SKM-1 (cell line): ENCODE results near the gene FAM174B.

Experiments used
- DNase-seq: peaks from one replicate; lab custom pipeline; 2025; ENCODE audit not compliant: unreplicated experiment; lab: John Stamatoyannopoulos, UW

Gene FAM174B

DNA sequence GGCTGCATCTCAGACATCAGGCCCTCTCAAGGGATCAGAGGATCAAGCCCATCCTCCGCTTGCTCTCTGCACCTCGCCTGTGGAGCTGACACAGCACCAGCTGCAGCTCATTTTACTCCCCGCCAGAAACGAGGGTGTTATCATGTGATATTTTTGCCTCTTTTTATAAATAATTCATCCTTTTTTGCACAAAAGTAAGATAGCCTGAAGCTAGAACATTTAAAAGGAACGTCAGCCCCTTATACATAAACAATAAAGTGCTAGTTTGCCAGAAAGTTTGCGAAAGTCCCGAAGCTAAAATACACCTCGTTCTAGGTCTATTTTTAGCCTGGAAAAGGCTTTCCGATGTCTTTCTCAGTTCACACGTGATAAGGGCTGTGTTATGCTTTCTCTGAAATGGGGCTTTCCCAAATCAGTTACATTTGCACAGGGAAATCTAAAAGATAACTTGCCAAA lies 9.6 kb upstream of the FAM174B start:
- no peak for DNase-seq

DNA sequence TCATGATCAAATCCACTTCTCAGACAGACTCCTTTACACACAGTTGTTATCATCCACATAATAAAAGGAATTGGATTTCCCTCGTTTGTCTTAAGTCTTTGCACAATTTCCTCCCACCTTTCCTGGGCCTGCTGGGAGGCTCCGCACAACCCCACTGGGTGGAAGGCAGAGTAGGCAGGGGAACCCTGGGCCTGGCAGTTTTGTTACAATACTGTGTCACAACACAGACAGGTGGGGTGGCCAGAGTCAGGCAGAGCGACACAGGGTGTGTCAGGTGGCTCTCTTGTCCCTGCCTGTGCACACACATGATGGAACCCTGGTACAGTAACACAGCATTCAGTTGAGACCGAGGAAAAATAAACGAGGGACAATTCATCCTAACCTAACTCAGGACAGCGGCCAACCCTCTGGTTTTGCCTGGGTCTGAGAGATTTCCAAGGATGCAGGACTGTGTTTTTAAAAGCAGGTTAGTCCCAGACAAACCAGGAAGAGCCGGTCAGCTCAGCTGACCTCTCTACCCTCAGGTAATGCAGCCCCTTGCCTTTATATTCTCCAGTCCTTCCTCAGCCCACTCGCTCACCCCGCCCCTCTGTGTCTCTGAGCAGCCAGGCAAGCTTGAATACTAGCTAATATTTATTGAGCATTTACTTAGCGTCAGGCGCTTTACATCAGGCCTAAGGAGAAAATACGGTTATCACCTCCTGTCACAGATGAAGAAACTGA lies 8.8 kb upstream of the FAM174B start:
- no peak for DNase-seq

DNA sequence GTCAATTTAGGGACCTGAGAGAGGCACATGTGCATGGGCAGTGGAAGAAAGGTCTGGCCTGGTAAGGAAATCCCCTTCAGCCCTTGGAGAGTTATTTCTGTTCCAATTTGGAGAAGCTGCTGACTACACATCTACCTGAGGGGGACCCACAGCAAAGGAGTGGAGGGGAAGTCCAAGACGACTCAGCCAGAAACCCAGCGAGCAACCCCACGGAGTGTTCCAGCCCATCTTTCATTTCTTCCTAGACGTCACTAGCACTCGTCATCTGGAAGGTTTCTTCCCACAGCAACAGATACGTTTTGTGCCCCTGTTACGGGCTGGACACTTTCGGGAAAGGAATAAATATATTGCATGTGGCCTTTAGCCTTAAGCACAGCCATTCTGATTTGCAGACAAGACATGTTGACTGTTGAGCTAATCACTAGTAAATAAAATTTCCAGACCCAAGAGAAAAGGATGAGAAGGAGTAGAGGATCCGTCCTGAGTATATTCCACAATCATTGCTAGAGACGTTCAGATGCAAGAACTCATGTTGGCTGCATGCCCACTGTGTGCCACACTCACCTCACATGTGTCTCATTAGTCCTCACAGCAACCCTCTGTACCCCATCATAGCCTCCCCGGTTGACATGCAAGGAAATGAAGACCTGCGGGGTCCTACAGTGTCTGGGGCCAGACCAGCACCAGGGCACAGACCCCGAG lies 7.8 kb upstream of the FAM174B start:
- no peak for DNase-seq

DNA sequence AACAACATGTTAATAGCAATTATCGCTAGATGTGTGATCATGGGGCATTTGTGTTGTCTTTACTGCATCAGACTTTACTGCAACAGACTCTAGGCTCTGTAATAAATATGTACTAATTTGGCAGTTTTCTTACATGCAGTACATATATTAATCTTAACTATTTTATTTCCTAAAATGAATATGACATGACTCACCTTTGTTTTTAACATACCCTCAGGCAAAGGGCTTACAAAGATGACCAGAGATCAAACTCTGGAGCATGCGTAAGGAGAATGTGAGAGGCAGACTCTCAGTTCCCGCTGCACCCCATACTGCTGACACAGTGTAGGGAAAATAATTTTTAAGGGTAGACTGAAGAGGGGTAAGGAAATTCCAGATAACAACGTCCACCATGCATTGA lies 7.2 kb upstream of the FAM174B start:
- no peak for DNase-seq

DNA sequence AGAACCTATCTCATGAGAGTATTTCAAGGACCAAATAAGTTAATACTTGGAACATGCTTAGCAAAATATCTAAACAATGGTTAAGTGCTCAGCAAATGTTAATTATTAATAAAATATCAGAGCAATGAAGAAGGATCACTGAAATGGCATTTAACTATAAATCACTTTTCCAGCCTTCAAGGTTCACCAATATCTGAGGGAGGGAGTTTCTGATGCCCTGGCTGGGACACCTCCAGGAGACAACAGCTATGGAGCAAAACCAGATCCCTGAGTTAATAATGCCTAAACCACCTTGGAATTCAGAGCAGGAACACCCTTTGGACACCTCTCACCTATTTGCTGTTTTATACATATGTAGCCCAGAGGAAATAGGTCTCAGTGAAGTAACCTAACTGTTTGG lies 6.4 kb upstream of the FAM174B start:
- DNase-seq = no peak

DNA sequence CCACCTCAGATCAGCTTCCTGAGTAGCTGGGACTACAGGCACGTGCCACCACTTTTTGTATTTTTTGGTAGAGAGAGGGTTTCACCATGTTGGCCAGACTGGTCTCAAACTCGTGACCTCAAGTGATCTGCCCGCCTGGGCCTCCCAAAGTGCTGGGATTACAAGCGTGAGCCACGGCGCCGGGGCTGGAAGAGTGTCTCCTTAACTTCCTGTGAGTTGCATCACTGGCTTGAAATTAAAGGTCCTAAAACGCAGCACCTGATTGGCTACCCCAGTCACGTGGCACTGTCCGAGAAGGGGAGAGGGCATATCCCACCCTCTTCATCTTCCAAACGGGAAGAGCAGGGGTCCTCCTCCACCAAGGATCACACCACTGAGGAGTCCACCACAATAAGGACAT lies 5.5 kb upstream of the FAM174B start:
- no peak for DNase-seq

DNA sequence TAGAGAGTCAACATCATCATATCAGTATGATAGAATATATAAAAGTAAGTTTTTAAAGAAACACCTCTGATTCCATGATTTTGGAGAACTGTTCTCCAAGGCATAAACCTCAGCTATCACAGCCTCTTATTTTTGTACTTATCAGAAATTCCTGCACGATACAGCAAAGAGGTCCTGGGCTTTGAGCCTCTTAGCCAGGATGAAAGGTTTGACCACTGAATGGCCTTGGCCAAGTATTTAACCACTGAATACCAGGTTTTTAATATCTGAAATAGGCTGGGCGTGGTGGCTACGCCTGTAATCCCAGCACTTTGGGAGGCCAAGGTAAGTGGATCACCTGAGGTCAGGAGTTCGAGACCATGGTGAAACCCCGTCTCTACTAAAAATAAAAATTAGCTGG lies 1.9 kb upstream of the FAM174B start:
- no peak for DNase-seq

DNA sequence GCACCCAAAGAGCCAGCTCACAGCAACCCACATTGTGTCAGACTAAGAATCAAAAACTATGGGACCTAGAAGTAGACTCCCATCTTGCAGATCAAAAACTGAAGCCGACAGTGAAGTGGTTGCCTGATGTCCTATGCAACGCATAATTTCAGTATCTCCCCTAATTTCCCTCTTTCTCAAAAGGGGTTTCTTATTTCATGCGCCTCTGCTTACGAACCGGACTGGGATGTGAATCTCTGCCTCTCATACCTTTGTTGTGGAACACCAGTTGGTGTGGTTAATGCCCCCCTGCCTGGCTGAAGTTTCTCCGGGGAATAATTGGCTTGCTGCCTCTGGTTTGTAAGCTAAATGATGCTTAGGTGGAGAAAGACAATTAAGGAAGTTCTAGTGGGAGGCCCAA lies 514 bp upstream of the FAM174B start:
- no peak for DNase-seq

DNA sequence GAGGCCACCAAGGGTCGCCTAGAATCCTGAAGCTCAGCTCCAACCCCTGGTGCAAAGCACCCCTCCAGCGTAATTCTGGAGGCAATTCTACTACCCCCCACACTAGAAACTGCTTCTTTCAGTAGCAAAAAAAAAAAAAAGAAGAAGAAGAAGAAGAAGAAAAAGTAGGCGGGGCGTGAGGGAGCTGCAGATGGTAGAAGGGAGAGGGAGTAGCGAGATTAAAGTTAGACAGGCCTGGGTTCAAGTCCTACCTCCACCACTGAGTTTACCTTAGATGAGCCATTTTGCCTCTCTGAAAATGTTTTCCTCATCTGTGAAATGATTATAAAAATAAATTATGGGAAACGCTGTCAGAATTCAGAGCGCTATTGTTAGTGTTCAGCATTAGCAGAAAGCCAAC lies 913 bp downstream of the FAM174B start:
- DNase-seq = no peak

DNA sequence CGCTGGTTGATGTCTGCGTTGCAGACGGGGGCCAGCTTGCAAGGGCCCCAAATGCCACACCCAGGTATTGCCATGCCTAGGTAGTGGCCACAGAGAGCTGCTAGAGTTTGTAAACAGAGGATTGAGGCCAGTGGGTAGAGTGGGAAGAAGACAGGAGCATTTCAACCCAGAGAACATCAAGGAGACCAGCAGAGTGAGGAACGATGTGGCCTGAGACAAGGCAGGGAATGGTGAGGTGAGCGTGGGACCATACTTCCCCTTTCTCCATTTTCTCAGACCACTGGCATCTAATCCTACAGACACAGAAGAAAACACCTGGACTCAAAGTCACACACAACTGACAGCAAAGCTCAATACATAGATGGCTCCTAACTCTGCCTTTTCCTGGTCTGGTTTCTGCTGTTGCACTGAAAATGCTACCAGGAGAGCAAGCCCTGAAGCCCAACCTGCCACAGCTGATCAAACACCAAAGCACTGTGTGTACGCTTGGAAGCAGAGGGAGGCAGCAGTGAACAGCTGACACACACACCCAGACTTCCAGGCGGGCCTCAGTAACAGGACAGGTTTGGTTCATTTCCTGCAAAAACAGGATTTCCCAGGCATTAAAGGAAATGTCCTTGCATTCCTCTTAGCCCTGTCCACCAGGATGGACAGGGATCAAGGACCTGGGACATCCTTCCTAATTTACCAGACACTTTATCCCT lies 1.6 kb downstream of the FAM174B start:
- DNase-seq = no peak

DNA sequence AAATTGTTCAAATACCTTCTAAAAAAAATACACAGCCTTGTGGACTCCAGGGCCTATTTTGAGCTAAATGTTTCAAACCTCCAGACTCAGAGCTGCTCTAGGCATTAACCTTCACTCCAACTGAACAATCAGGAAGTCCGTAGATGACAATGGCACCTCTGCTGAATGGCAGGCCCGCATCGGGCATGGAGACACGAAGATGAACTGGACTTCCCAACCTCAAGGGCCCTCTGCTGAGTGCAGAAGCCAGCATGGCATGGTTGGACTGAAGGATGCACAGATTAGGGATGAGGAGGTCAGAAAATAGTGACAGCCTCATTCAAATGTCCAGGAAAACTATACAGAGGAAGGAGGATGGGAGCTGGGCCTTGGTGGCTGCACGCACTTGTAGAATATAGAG lies 2.2 kb downstream of the FAM174B start:
- DNase-seq = no peak

DNA sequence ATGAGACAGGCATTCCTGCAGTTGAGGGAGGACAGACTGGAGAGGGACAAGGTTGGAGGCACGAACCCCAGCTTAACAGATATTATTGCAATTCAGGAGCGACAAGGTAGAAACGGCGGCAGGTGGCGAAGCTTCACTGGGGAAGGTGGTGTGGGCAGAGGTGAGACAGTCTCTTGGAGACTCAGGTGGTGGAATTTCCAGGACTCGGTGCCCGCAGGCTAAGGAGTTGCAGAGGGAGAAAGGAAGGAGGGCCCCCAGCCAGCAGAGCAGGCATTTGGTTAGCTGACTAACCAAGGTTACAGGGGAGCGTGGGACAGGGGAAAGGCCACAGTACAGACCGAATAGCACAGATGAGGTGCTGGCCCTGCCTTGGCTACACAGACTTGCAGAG lies 3.0 kb downstream of the FAM174B start:
- DNase-seq = no peak

DNA sequence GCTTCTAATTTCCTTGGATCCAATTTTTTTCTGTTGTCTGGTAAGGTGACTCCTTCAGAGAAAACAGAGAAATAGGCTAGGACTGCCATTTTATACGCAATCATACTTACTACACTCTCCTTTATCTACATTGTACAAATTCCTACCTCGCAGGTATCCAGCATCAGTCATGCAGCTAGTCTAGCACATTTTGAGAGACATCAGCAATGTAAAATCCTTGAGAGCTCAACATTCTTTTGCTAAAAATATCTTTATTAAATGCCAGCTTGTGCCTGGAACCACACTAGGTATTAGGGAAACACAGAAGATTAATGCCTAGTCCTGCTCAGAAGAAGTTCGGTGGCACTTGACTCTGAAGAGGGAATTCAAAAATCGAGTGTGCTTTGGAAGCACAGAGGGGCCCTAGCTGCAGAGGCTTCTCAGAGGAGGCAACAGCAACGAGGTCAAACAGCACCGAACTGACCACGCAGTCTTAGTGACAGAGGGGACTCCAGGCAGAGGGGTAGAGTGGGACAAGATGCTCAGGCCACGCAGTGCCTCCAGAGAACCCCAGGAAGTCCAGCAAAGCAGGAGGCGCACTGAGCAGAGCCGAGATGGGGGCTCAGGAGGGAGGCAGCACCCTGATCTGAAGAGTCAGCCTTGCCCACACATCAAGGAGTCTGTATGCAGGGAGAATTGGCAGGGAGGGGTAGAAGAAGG lies 3.5 kb downstream of the FAM174B start:
- DNase-seq = no peak

DNA sequence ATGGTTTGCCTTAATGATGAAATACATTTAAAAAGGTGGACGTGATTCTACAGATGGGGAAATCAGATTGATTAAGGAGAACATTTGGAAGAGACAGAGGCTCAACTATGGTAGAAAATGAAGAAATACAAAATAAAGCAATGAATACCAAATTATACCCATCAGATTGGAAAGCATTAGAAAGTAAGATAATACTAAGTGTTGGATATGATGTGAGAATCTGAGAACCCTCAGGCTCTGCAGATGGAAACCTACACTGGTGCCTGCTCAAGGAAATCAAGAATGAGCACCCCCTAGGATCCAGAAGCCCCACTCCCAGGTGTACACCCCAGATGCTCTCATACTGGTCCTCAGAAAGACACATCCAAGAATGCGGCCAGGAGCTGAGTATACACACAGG lies 4.6 kb downstream of the FAM174B start:
- DNase-seq = no peak

DNA sequence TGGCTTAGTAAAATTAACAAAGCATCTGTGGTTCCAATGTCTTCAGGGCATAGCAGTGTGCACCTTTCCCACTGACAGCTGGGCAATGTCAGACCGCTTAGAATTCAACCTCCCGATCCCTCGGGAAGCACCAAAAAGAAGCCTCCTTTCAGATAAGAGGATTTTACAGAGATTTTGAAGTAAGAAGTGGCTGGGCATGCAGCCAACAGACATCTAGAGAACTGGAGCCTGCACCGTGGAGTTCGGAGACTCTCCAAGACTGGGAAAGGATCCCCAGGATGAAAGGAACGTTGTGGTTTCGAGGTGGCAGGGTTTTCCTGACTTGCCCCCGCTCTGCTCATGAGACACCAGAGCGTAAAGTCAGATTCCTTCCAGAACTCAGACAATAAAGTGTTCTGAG lies 5.3 kb downstream of the FAM174B start:
- no peak for DNase-seq

DNA sequence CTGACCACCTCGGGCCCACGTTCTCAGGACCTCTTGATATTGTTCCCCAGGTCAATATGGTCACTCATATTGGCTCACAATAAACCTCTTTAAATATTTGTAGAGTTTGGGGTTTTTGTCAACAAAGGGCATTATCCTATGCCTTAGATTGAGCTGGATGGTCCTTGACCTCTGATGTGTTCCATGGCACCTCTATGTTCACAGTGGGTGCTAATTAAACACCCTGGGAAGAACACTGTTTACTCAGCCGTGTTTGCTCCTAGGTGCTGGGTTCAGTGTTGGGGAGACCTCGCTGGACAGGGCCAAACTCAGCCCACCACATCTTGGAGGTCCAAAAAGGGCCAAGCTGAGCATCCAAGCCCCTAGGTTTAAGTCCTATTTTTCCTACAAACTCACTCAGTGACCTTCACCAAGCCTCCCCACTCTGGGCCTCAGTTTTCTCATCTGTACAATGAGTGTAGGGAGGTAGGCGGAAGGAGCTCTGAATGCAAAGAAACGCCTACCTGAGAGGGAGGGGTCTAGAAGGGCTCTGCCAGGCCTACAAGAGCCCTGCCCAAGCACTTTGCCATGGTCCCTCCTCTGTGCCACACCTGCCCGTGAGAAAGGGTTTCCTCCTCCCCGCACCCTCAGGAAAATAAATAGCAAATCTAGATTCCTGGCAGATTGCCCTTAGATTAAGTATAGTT lies 7.2 kb downstream of the FAM174B start:
- no peak for DNase-seq

DNA sequence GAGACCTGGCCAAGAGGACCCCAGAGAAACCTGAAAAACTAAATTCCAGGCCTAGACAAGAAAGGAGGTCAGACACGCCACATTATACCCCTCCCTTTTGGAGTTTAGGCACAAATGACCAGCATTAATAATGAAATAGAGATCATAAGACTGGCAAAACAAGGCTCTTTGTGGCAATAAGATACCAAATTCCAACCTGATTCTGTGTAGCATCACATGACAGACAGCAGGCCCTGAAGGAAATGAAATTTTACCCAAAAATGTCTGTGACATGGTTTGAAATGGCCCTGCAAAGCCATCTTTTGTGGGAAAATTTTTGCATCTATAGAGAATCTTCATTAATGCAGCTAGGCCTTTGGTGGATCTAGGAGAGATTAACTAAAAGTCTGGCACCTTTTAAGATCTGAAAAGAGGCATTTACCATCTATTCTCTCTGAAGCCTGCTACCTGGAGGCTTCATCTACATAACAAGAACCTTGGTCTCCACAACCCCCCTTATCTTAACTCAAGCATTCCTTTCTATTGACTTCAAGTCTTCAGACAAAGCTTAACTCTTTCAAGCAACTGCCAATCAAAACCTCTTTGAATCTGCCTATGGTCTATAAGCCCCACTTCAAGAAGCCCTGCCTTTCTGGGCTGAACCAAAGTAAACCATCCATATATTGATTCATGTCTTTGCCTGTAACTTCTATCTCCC lies 8.0 kb downstream of the FAM174B start:
- DNase-seq = no peak

DNA sequence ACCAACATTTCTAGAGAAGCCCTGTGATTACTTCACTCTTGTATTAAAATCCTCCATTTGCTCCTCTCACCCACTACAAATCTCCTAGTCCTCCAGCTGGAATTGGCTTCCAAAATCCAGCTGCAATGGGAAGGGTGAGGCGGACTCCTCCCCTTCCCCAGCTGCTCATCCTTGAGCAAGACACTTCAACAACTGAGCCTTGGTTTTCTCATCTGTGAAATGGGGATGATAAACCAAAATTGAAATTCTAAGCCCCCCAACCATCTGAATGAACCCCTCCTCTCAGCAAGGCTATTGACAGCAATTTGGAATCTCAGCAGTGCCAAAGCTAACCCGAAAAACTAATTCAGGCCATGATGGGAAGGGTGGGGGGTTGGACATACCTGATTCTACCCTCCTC lies 9.4 kb downstream of the FAM174B start:
- DNase-seq = no peak

DNA sequence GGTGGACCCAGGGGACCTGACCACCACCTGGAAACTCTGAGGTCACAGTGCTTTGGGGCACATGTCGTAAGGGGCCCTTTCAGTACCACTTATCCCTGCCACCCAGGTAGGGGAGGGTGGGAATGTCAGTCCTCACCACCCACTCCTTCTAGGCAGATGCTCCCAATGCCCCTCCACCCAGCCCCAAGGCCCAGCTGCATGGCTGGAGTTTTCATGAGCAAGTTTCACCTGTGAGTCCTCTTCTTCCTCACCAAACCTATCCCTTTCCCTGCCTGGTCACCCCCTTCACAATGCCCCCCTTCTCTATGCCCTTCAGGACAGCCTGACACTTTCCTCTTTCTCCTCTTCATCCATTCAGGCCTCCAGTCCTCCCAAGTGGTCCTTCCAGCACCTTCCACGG lies 9.8 kb downstream of the FAM174B start:
- no peak for DNase-seq

DNA sequence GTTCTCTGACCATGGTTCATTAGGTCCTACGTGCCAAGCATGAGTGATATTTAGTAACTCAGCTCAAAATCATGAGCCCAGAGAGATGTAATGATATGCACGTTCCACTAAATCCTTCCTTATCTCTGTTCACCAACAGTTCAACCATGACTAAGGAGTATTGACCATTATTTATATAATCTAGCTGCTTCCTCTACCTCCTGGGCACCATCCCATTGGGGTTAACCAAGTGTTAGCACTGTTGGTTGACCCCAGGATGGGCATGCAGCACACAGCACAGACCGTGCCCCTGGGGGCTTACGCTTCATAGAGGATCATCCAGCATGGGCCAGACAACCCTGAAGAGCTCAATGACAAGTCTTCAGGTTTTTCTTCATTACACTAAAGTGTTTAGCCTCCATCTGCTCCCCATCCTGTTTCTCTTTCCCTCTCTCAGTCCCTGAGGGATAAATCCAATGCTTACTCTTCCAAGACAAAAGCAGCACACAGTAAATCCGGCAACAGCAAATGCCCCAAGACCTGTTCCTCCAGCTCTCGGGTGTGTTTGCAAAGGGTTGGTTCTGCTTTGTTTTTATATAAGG lies 10.4 kb downstream of the FAM174B start:
- DNase-seq = no peak
